ENCODE data around the gene KLC1. TPM values are rescaled to one million over a fixed set of nuclear protein-coding genes. Genes with fewer than 3 reads are reported as not detected.

KLC1 gene
- total and polyA plus RNA-seq, 2 of the 13 experiments (the other 11 are each of a cell fraction or from before 2014, with no cell fraction given) = 53.2 to 63.5 TPM

- no peaks in the 10 kb centered on the region for H3K79me2 ChIP-seq (ENCODE audit: insufficient read depth, low read length)
- H3K27me3 ChIP-seq (ENCODE audit: control insufficient read depth in 1 of 2, insufficient read depth in 2 of 2, low read length in 2 of 2) = no peaks in the 10 kb centered on the region
- no peak overlapping the region for H3K9ac ChIP-seq (ENCODE audit: insufficient read depth, low read depth, low read length)
- H3K27ac ChIP-seq (ENCODE audit: extremely low read length, insufficient read depth, low read length) = peak overlapping the region; percentile 11
- no peaks in the 10 kb centered on the region for H3K9me3 ChIP-seq (ENCODE audit: low read length)
- WGBS (ENCODE audit: low lambda C conversion rate) = 86% methylated on average over 10 of the region's 16 CpGs
- intact Hi-C loops (cut with micrococcal nuclease; ENCODE audit: unreplicated experiment) (no loop called here), in situ Hi-C loops (cut with HindIII; ENCODE audit: extremely low pct_ligation_motif_present, low pct_unique_long_range_greater_than_20kb) (no loop called here)
- H3K4me3 ChIP-seq (replicated peaks in 1 of 3; ENCODE audit: insufficient read depth in 1 of 3, low read depth in 2 of 3, low read length in 3 of 3) = no peak overlapping the region
- FAIRE-seq = no peak
- no peak overlapping the region for H2AFZ ChIP-seq (ENCODE audit: low read length)
- no TSS peak for BruUV-seq (replicated peaks)
- peaks cover 15 to 34% of the 10 kb centered on the region in 2 experiments; a peak in 4 of 5 replicates for H3K36me3 ChIP-seq (replicated peaks in 1 of 2; ENCODE audit: control insufficient read depth in 1 of 2, insufficient read depth in 2 of 2, low read length in 2 of 2)
- peak; percentile 12 for DNase-seq (ENCODE audit: low spot score)
- no peaks in the 10 kb centered on the region for H4K20me1 ChIP-seq (ENCODE audit: insufficient read depth, low read length)
- POLR2A ChIA-PET = no interaction called here
- no peak overlapping the region for H3K4me2 ChIP-seq (ENCODE audit: low read depth, low read length)
- no peak for ATAC-seq
- CTCF ChIA-PET (ENCODE audit: low intra/inter-chr PET ratio, low total read pairs) = no interaction called here
- 0 out of 2 replicates have a peak, but pooled peaks cover 10% of the 10 kb centered on the region for H3K4me1 ChIP-seq (ENCODE audit: insufficient read depth, low read length)
- no peak for TF ChIP-seq ZNF558 (CRISPR knock-in tag; IDR thresholded peaks at IDR 0.05; ENCODE audit: borderline replicate concordance)
- peak; percentile 77; the same call in 1 of the 2 replicates for TF ChIP-seq CEBPG (CRISPR knock-in tag; IDR thresholded peaks at IDR 0.05)
- TF ChIP-seq ZNF383 (CRISPR knock-in tag; IDR thresholded peaks at IDR 0.05; ENCODE audit: borderline replicate concordance) = no peak
- no peak for TF ChIP-seq SMARCE1 (IDR thresholded peaks at IDR 0.05; ENCODE audit: borderline replicate concordance)
- no peak for TF ChIP-seq ZNF570 (CRISPR knock-in tag; IDR thresholded peaks at IDR 0.05; ENCODE audit: borderline replicate concordance)
- TF ChIP-seq ZNF770 (CRISPR knock-in tag; IDR thresholded peaks at IDR 0.05) = peak; percentile 99
- TF ChIP-seq NONO (IDR thresholded peaks at IDR 0.05) = no peak
- no peak for TF ChIP-seq NONO (CRISPR knock-in tag; conservative IDR thresholded peaks at IDR 0.05)
- no peak for TF ChIP-seq TSC22D2 (CRISPR knock-in tag; IDR thresholded peaks at IDR 0.05; ENCODE audit: borderline replicate concordance)
- no peak for TF ChIP-seq ZNF335 (CRISPR knock-in tag; IDR thresholded peaks at IDR 0.05)
- TF ChIP-seq, protein P1, sequence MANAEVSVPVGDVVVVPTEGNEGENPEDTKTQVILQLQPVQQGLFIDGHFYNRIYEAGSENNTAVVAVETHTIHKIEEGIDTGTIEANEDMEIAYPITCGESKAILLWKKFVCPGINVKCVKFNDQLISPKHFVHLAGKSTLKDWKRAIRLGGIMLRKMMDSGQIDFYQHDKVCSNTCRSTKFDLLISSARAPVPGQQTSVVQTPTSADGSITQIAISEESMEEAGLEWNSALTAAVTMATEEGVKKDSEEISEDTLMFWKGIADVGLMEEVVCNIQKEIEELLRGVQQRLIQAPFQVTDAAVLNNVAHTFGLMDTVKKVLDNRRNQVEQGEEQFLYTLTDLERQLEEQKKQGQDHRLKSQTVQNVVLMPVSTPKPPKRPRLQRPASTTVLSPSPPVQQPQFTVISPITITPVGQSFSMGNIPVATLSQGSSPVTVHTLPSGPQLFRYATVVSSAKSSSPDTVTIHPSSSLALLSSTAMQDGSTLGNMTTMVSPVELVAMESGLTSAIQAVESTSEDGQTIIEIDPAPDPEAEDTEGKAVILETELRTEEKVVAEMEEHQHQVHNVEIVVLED (CRISPR knock-in tag; IDR thresholded peaks at IDR 0.05; ENCODE audit: borderline replicate concordance) = no peak
- no peak for TF ChIP-seq ZSCAN22 (CRISPR knock-in tag; IDR thresholded peaks at IDR 0.05)
- TF ChIP-seq MEF2D (CRISPR knock-in tag; IDR thresholded peaks at IDR 0.05) = no peak
- no peak for TF ChIP-seq ZSCAN20 (CRISPR knock-in tag; IDR thresholded peaks at IDR 0.05; ENCODE audit: borderline replicate concordance)
- no peak for TF ChIP-seq ZNF251 (CRISPR knock-in tag; IDR thresholded peaks at IDR 0.05)
- peak; percentile 80 for TF ChIP-seq CEBPB (IDR thresholded peaks at IDR 0.05; ENCODE audit: borderline replicate concordance, low read depth, low read length)
- no peak for TF ChIP-seq KDM6A (CRISPR knock-in tag; IDR thresholded peaks at IDR 0.05; ENCODE audit: low read depth)
- no peak for TF ChIP-seq MED13 (CRISPR knock-in tag; IDR thresholded peaks at IDR 0.05)
- no peak for TF ChIP-seq SYNCRIP (IDR thresholded peaks at IDR 0.05; ENCODE audit: insufficient read depth, low read depth, low read length)
- TF ChIP-seq PITX1 (CRISPR knock-in tag; IDR thresholded peaks at IDR 0.05) = no peak
- no peak for TF ChIP-seq TEAD3 (CRISPR knock-in tag; optimal IDR thresholded peaks at IDR 0.05; ENCODE audit: borderline replicate concordance)
- peak; percentile 29; the same call in 1 of the 2 replicates for TF ChIP-seq RFX1 (IDR thresholded peaks at IDR 0.05)
- no peak for TF ChIP-seq ZNF580 (CRISPR knock-in tag; IDR thresholded peaks at IDR 0.05; ENCODE audit: borderline replicate concordance, low read depth)
- TF ChIP-seq LCORL (IDR thresholded peaks at IDR 0.05) = no peak
- no peak for TF ChIP-seq LCORL (CRISPR knock-in tag; IDR thresholded peaks at IDR 0.05)
These were observed 108.5 kb downstream of the KLC1 start for GRCh38 chr14:103737432-103738045.

Measured in HepG2 (cell line).